ENCODE measurements around the gene STARD6. TPM values are rescaled to one million over a fixed set of nuclear protein-coding genes. Genes with fewer than 3 reads are reported as not detected.

The STARD6 gene
- total and polyA plus RNA-seq, 2 experiments from 2014 or later = not detected

- H3K9me3 ChIP-seq (ENCODE audit: low read depth) = no peaks in the 10 kb centered on the region
- WGBS, 2 experiments (ENCODE audit: low coverage in 1 of 2, low lambda C conversion rate in 2 of 2, missing lambda C conversion rate in 2 of 2) = 18 to 21% methylated on average over 3 of the region's 3 CpGs
- H3K27ac ChIP-seq = no peak overlapping the region
- no peaks in the 10 kb centered on the region for H3K79me2 ChIP-seq (ENCODE audit: insufficient read depth)
- H3K4me1 ChIP-seq (ENCODE audit: insufficient read depth) = 0 out of 2 replicates have a peak, but pooled peaks cover 4% of the 10 kb centered on the region
- no peaks in the 10 kb centered on the region for H3K36me3 ChIP-seq (ENCODE audit: low read depth)
- 0 out of 2 replicates have a peak, but pooled peaks cover 11% of the 10 kb centered on the region for H3K27me3 ChIP-seq (replicated peaks; ENCODE audit: insufficient read depth)
- in situ Hi-C loops (cut with MboI) = no loop called here
- no peaks in the 10 kb centered on the region for H3K9me2 ChIP-seq (ENCODE audit: insufficient read depth)
- no peak overlapping the region for H3K4me2 ChIP-seq (ENCODE audit: unreplicated experiment)
- H3F3A ChIP-seq (ENCODE audit: insufficient read depth) = no peaks in the 10 kb centered on the region
- H2AFZ ChIP-seq = 0 out of 2 replicates have a peak overlapping the region, but pooled peaks have one; percentile 39
- DNase-seq = peak; percentile 63
- no peak overlapping the region for H3K4me3 ChIP-seq
- H3K9ac ChIP-seq = no peak overlapping the region
- H4K20me1 ChIP-seq (ENCODE audit: insufficient read depth) = no peaks in the 10 kb centered on the region
- no peak for TF ChIP-seq EZH2 (IDR thresholded peaks at IDR 0.05; ENCODE audit: insufficient read depth, poor library complexity, severe bottlenecking)
- TF ChIP-seq EZH2phosphoT487 (IDR thresholded peaks at IDR 0.05; ENCODE audit: insufficient read depth, low read depth) = no peak
Observed at GRCh38 chr18:54392543-54393023, 34.9 kb upstream of the STARD6 start.

- no peak overlapping the region for H3K4me2 ChIP-seq (ENCODE audit: unreplicated experiment)
- no peak overlapping the region for H3K9ac ChIP-seq
- H3K36me3 ChIP-seq (ENCODE audit: low read depth) = no peaks in the 10 kb centered on the region
- no peak overlapping the region for H2AFZ ChIP-seq
- H3K9me2 ChIP-seq (ENCODE audit: insufficient read depth) = no peaks in the 10 kb centered on the region
- DNase-seq = no peak
- TF ChIP-seq EZH2phosphoT487 (IDR thresholded peaks at IDR 0.05; ENCODE audit: insufficient read depth, low read depth) (no peak), EZH2 (IDR thresholded peaks at IDR 0.05; ENCODE audit: insufficient read depth, poor library complexity, severe bottlenecking) (no peak)
- H3K79me2 ChIP-seq (ENCODE audit: insufficient read depth) = no peaks in the 10 kb centered on the region
- no peaks in the 10 kb centered on the region for H3K9me3 ChIP-seq (ENCODE audit: low read depth)
- no peaks in the 10 kb centered on the region for H4K20me1 ChIP-seq (ENCODE audit: insufficient read depth)
- 0 out of 2 replicates have a peak, but pooled peaks cover 4% of the 10 kb centered on the region for H3K4me1 ChIP-seq (ENCODE audit: insufficient read depth)
- H3K4me3 ChIP-seq = no peak overlapping the region
- no peak overlapping the region for H3K27ac ChIP-seq
- no peaks in the 10 kb centered on the region for H3K27me3 ChIP-seq (replicated peaks; ENCODE audit: insufficient read depth)
- WGBS, 2 experiments (ENCODE audit: low coverage in 1 of 2, low lambda C conversion rate in 2 of 2, missing lambda C conversion rate in 2 of 2) = 85 to 90% methylated on average over 3 of the region's 3 CpGs
- H3F3A ChIP-seq (ENCODE audit: insufficient read depth) = no peaks in the 10 kb centered on the region
- in situ Hi-C loops (cut with MboI) = no loop called here
Observed at GRCh38 chr18:54390838-54391237, 33.2 kb upstream of the STARD6 start.

GRCh38 chr18:54389143-54389505 lies 31.5 kb upstream of the STARD6 start:
- no peak overlapping the region for H2AFZ ChIP-seq

DNA sequence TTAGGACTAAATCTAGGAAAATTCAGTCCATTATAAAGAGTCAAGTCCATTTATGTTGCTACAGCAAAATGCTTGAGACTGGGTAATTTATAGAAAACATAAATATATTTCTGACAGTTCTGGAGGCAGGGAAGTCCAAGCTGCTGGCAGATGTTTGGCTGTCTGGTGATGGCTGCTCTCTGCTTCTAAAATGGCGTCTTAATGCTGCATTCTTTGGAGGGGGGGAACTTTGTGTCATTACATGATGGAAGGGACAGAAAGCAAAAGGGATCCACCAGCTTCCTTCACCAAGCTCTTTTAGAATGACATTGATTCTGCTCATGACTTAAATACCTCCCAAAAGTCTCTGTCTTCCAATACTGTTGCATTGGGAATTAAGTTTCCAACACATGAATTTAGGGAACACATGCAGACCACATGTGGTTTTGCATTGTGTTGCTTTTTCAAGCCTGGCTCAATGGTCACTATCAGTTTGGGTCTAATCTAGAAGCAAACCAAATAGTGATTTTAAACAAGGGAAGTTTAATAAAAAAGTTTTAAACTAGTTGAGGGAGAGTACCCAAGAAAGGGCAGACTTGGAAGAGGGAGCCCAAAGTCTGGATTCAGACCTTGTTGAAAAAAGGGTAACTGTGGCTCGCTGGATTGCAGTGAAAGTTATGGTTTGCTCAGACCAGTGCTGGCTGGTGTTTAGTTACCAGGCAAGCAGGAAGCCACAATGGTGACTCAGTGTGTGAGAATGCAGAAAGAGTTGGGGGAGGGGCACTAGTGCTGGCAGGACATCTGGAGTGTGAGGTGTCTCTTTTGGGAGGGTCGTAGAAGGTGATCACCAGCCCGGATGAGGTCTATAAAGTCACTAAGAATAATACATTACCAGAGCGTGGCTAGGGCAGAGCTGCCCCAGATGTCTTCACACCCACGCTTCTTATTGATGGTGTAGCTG lies 30.8 kb upstream of the STARD6 start:
- H3K79me2 ChIP-seq (ENCODE audit: insufficient read depth) = no peaks in the 10 kb centered on the region
- peak overlapping the region; percentile 26 for H3K4me2 ChIP-seq (ENCODE audit: unreplicated experiment)
- H3K27ac ChIP-seq = no peak overlapping the region
- TF ChIP-seq EZH2phosphoT487 (IDR thresholded peaks at IDR 0.05; ENCODE audit: insufficient read depth, low read depth) = no peak
- TF ChIP-seq EZH2 (IDR thresholded peaks at IDR 0.05; ENCODE audit: insufficient read depth, poor library complexity, severe bottlenecking) = no peak
- no peaks in the 10 kb centered on the region for H3K27me3 ChIP-seq (replicated peaks; ENCODE audit: insufficient read depth)
- H3K9me2 ChIP-seq (ENCODE audit: insufficient read depth) = no peaks in the 10 kb centered on the region
- peak overlapping the region; percentile 44; the same call in 1 of the 2 replicates for H3K4me3 ChIP-seq
- peak; percentile 77 for DNase-seq
- H3F3A ChIP-seq (ENCODE audit: insufficient read depth) = no peaks in the 10 kb centered on the region
- H3K9ac ChIP-seq = no peak overlapping the region
- no peaks in the 10 kb centered on the region for H3K36me3 ChIP-seq (ENCODE audit: low read depth)
- in situ Hi-C loops (cut with MboI) = no loop called here
- peak overlapping the region; percentile 44 for H2AFZ ChIP-seq
- WGBS, 2 experiments (ENCODE audit: low coverage in 1 of 2, low lambda C conversion rate in 2 of 2, missing lambda C conversion rate in 2 of 2) = 35 to 39% methylated on average over 6 of the region's 6 CpGs
- H4K20me1 ChIP-seq (ENCODE audit: insufficient read depth) = no peaks in the 10 kb centered on the region
- 0 out of 2 replicates have a peak, but pooled peaks cover 4% of the 10 kb centered on the region for H3K4me1 ChIP-seq (ENCODE audit: insufficient read depth)
- no peaks in the 10 kb centered on the region for H3K9me3 ChIP-seq (ENCODE audit: low read depth)

More at GRCh38 chr18:54389143-54389505, 31.5 kb upstream of the STARD6 start:
- H3K27ac ChIP-seq = no peak overlapping the region
- DNase-seq = no peak
- H3K79me2 ChIP-seq (ENCODE audit: insufficient read depth) = no peaks in the 10 kb centered on the region
- no peak overlapping the region for H3K4me3 ChIP-seq
- no peak overlapping the region for H3K9ac ChIP-seq
- 42 to 43% methylated on average over 2 of the region's 2 CpGs for WGBS, 2 experiments (ENCODE audit: low coverage in 1 of 2, low lambda C conversion rate in 2 of 2, missing lambda C conversion rate in 2 of 2)
- H4K20me1 ChIP-seq (ENCODE audit: insufficient read depth) = no peaks in the 10 kb centered on the region
- H3K4me1 ChIP-seq (ENCODE audit: insufficient read depth) = 0 out of 2 replicates have a peak, but pooled peaks cover 4% of the 10 kb centered on the region
- no peak overlapping the region for H3K4me2 ChIP-seq (ENCODE audit: unreplicated experiment)
- no peaks in the 10 kb centered on the region for H3K36me3 ChIP-seq (ENCODE audit: low read depth)
- no peak for TF ChIP-seq EZH2phosphoT487 (IDR thresholded peaks at IDR 0.05; ENCODE audit: insufficient read depth, low read depth)
- TF ChIP-seq EZH2 (IDR thresholded peaks at IDR 0.05; ENCODE audit: insufficient read depth, poor library complexity, severe bottlenecking) = no peak
- no peaks in the 10 kb centered on the region for H3K9me2 ChIP-seq (ENCODE audit: insufficient read depth)
- no peaks in the 10 kb centered on the region for H3K9me3 ChIP-seq (ENCODE audit: low read depth)
- no peaks in the 10 kb centered on the region for H3F3A ChIP-seq (ENCODE audit: insufficient read depth)
- in situ Hi-C loops (cut with MboI) = no loop called here
- no peaks in the 10 kb centered on the region for H3K27me3 ChIP-seq (replicated peaks; ENCODE audit: insufficient read depth)
